GM18526 (cell line): Measurements from ENCODE around the gene HEBP1.

Experiments
- POLR2A ChIP-seq: IDR thresholded peaks from 3 replicates; pipeline ENCODE4 v1.6.1; 2011; ENCODE audit not compliant: insufficient read length; ENCODE audit errors: extremely low read depth

The HEBP1 gene

GRCh38 chr12:13027508-13027907 lies 27.4 kb upstream of the HEBP1 start:
- no peak for TF ChIP-seq POLR2A

DNA sequence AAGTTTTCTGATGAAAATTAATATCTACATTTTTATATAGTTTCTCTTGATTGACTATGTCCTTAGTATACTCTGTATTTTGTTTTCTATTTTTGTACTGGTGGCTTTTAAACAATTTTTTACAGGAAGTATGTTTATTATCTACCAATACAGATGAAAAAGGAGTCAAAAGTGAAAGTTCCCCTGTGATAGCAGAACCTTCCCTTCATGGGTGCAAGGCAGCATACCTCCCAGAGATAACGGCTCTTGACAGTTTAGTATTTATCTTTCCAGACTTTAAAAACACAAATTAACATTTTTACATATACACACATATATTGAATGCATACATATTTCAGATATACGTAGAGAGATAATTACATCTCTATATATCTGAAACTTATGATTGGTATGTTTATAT lies 27.0 kb upstream of the HEBP1 start:
- TF ChIP-seq POLR2A, result no peak

DNA sequence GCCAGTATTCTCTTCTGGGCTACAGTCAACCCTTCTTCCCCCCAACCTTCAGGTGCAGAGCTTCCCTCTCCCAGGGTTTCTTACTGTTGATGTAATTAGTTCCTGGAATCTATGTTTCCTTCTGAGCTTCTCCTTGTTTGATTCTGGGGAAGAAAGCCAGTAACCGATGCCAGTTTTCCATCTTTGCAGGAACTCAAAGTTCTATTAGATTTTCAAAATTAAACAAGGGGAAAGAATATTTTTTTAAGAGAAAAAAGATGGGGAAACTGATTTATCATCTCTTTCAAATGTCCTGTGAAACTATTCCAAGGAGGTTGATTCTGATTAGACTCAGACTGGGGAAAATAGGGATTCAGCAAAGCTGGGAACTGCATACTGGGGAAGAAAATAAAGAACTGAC lies 26.2 kb upstream of the HEBP1 start:
- TF ChIP-seq POLR2A, result no peak

GRCh38 chr12:13024531-13024916 lies 24.5 kb upstream of the HEBP1 start:
- TF ChIP-seq POLR2A, result no peak

- no peak for TF ChIP-seq POLR2A
Observed at GRCh38 chr12:13023811-13024530, 23.9 kb upstream of the HEBP1 start.

GRCh38 chr12:13022851-13023271 lies 22.8 kb upstream of the HEBP1 start:
- no peak for TF ChIP-seq POLR2A

- no peak for TF ChIP-seq POLR2A
Observed at GRCh38 chr12:13011098-13011497, 11.0 kb upstream of the HEBP1 start.

DNA sequence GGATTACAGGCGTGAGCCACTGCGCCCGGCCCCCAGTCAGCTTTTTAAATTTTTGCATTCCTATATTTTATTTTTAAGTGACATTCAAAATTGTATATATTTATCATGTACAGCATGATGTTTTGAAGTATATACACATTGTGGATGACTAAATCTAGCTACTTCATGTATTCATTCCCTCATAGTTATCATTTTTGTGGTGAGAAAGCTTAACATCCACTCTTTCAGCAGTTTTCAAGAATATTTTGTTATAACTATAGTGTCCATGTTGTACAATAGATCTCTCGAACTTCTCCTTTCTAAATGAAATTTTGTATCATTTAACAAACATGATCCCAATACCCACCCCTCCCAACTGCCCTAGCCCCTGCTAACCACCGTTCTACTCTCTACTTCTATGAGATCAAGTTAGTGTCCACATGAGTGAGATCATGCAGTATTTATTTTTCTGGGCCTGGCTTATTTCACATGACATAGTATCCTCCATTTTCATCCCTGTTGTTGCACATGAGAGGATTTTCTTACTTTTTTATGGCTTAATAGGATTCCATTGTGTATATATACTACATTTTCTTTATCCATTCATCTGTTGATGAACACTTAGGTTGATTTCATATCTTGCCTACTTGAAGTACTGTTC lies 8.8 kb upstream of the HEBP1 start:
- TF ChIP-seq POLR2A, result no peak

DNA sequence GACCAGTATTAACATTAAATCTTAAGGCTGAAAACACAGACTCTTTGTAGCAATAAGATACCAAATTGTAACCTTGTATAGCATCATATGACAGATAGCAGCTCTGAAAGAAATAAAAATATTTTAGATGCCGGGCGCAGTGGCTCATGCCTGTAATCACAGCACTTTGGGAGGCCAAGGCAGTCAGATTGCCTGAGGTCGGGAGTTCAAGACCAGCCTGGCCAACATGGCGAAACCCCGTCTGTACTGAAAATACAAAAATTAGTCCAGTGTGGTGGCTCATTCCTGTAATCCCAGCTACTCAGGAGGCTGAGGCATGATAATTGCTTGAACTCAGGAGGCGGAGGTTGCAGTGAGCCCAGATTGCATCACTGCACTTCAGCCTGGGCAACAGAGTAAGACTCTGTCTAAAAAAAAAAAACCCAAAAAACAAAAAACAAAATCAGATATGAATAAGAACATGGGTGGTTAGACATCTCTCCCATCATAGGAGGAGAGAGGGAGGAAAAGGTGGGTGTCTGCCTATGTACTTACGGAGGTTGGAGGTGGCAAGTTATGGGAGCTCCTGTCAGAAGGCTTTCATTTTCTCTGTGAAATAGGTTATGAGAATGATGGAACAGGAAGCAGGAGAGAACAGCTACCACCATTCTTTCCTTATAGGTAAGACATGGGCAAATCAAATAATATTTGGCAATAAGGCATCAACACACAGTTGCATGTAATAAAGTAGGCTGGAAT lies 7.6 kb upstream of the HEBP1 start:
- no peak for TF ChIP-seq POLR2A

DNA sequence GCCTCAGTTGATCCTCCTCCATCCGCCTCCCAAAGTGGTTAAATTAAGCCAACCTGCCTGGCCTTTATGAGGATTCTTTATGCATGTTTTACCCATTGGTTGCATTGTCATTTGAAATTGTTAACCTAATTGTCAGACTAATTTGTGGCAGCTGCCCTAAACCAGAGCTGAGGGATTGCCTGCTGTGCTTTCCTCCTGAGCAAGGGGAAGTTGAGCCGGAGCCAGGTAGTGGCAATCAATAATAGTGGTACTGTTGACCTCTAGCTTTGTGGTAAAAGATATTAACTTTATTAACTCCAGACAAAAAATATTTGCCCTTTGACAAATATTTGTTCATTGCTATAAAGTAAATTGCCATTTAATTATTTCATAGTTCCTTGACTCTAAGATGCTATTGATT lies 5.6 kb upstream of the HEBP1 start:
- no peak for TF ChIP-seq POLR2A

DNA sequence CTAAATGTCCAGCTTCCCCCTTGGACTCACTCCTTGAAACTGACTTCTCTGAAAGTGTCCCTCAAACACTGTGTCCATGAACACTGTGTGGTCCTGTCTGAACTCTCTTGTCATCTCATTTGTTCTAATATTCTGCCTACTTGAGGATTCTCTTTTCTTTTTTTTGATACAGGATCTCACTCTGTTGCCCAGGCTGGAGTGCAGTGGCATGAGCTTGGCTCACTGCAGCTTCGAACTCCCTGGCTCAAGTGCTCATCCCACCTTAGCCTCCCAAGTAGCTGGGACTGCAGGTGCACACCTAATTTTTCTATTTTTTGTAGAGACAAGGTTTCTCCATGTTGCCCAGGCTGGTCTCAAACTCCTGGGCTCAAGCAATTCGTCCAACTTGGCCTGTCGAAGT lies 4.9 kb upstream of the HEBP1 start:
- TF ChIP-seq POLR2A, result no peak

- TF ChIP-seq POLR2A, result no peak
Observed at GRCh38 chr12:13004361-13004760, 4.3 kb upstream of the HEBP1 start.

DNA sequence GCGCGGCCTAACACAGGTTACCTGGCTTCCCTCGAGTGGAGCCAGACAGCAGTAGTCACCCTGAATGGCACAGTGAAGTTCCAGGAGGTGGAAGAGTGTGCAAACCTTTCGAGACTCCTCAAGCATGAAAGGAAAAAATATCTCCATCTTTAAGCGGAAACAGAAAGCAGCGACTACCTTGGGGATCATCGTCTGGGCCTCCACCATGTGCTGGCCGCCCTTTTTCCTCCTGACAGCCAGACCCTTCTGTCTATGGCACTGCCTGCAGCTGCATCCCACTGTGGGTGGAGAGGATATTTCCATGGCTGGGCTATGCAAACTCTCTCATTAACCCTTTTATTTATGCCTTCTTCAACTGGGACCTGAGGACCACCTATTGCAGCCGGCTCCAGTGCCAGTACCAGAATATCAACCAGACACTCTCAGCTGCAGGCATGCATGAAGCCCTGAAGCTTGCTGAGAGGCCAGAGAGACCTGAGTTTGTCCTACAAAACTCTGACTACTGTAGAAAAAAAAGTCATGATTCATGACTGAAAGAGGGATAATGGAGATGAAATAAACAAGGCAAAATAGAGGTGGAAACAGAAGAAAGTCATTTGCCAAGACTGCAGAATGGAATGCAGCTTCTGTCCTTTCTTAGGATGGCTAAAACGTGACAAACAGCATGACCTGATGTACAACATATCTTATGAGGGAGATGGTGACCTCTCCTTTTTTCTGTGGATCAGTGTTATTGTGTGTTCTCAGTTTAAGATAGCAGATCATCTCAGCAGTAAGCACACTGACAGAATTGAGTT lies 2.4 kb upstream of the HEBP1 start:
- TF ChIP-seq POLR2A, result no peak

DNA sequence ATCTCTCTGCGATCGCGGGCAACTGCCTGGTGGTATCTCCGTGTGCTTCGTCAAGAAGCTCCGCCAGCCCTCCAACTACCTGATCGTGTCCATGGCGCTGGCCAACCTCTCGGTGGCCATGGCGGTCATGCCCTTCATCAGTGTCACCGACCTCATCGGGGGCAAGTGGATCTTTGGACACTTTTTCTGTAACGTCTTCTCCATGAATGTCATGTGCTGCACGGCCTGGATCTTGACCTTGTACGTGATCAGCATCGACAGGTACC lies 1.6 kb upstream of the HEBP1 start:
- TF ChIP-seq POLR2A, result no peak

GRCh38 chr12:13000925-13001774 lies 1.1 kb upstream of the HEBP1 start:
- TF ChIP-seq POLR2A, result no peak
